Measurements from ENCODE around the gene KCNIP3.

- no peak for TF ChIP-seq POLR2A (IDR thresholded peaks at IDR 0.05)
- TF ChIP-seq CTCF (IDR thresholded peaks at IDR 0.05 in 8 of 11, conservative IDR thresholded peaks at IDR 0.05 in 3 of 11): no peak
- TF ChIP-seq POLR2AphosphoS5 (IDR thresholded peaks at IDR 0.05): no peak
Measured at GRCh38 chr2:95336406-95336805, 39.3 kb downstream of the KCNIP3 start.
